GM23338 (cell line): ENCODE measurements around the gene NTPCR. TPM values are rescaled to one million over a fixed set of nuclear protein-coding genes. Genes with fewer than 3 reads are reported as not detected.

Source experiments
- ATAC-seq: fragments of 200-7000 bp; cut with Tn5 transposase; 3 replicates; pipeline ENCODE4 v1.9.1; 2020
- DNase-seq: peaks from one replicate; pipeline ENCODE4 v3.0.0-alpha.2; 2015; ENCODE audit warnings: low spot score
- H2AFZ ChIP-seq: fragments of 200-600 bp; sonication (generic); 2 replicates; pipeline ENCODE4 v1.8.0; 2016; ENCODE audit warnings: antibody characterized with exemption, mild to moderate bottlenecking, moderate library complexity
- H3F3A ChIP-seq: fragments of 200-600 bp; sonication (generic); replicated peaks from 2 replicates; pipeline ENCODE4 v1.8.0; 2017; ENCODE audit warnings: antibody characterized with exemption, mixed run types, low read depth
- H3K27ac ChIP-seq: fragments of 200-600 bp; sonication (generic); 2 replicates; pipeline ENCODE4 v1.6.1; 2016; ENCODE audit warnings: low read depth
- H3K27me3 ChIP-seq: fragments of 200-600 bp; sonication (generic); 2 replicates; pipeline ENCODE4 v1.8.0; 2016; ENCODE audit warnings: mild to moderate bottlenecking, mixed run types, moderate library complexity; ENCODE audit not compliant: insufficient read depth
- H3K36me3 ChIP-seq: fragments of 200-600 bp; sonication (generic); 2 replicates; pipeline ENCODE4 v1.8.0; 2016; ENCODE audit warnings: mild to moderate bottlenecking; ENCODE audit not compliant: insufficient read depth
- H3K4me1 ChIP-seq: fragments of 200-600 bp; sonication (generic); 2 replicates; pipeline ENCODE4 v1.8.0; 2016; ENCODE audit warnings: mild to moderate bottlenecking, moderate library complexity; ENCODE audit not compliant: insufficient read depth
- H3K4me2 ChIP-seq: fragments of 200-600 bp; sonication (generic); 2 replicates; pipeline ENCODE4 v1.7.1; 2017; ENCODE audit warnings: mixed run types
- H3K4me3 ChIP-seq: fragments of 200-600 bp; sonication (generic); 2 replicates; pipeline ENCODE4 v1.6.1; 2016; ENCODE audit warnings: mixed run types
- H3K79me2 ChIP-seq: fragments of 200-600 bp; sonication (generic); replicated peaks from 2 replicates; pipeline ENCODE4 v1.8.0; 2017; ENCODE audit warnings: mild to moderate bottlenecking; ENCODE audit not compliant: insufficient read depth
- H3K9me2 ChIP-seq: fragments of 200-600 bp; sonication (generic); 2 replicates; pipeline ENCODE4 v1.8.0; 2017; ENCODE audit not compliant: insufficient read depth
- H4K20me1 ChIP-seq: fragments of 200-600 bp; sonication (generic); replicated peaks from 2 replicates; pipeline ENCODE4 v1.8.0; 2017; ENCODE audit warnings: mild to moderate bottlenecking; ENCODE audit not compliant: insufficient read depth
- H3K27ac Mint-ChIP-seq: 2 replicates; pipeline ENCODE4 v1.8.0; 2020; ENCODE audit warnings: inconsistent platforms, mild to moderate bottlenecking, moderate library complexity, mixed read lengths
- H3K27me3 Mint-ChIP-seq: 3 replicates; pipeline ENCODE4 v1.8.0; 2022; ENCODE audit warnings: low read depth, mild to moderate bottlenecking, moderate library complexity, mixed read lengths, inconsistent platforms; ENCODE audit not compliant: insufficient read depth, poor library complexity
- H3K36me3 Mint-ChIP-seq: 3 replicates; pipeline ENCODE4 v1.8.0; 2021; ENCODE audit warnings: low read depth, mild to moderate bottlenecking, inconsistent platforms, moderate library complexity, mixed read lengths
- H3K4me1 Mint-ChIP-seq: 3 replicates; pipeline ENCODE4 v1.8.0; 2020; ENCODE audit warnings: mild to moderate bottlenecking, inconsistent platforms, mixed read lengths
- H3K4me3 Mint-ChIP-seq: 3 replicates; pipeline ENCODE4 v1.8.0; 2021; ENCODE audit warnings: moderate library complexity, mild to moderate bottlenecking, inconsistent platforms, mixed read lengths
- H3K9me3 Mint-ChIP-seq: 3 replicates; pipeline ENCODE4 v1.8.0; 2020; ENCODE audit warnings: moderate library complexity, mild to moderate bottlenecking, inconsistent platforms, mixed read lengths
- CREB1 ChIP-seq: fragments of 250-450 bp; sonication (Bioruptor Pico); IDR thresholded peaks from 2 replicates; pipeline ENCODE4 v1.5.0; 2020; ENCODE audit warnings: low read depth, mild to moderate bottlenecking, moderate library complexity
- CTCF ChIP-seq, 2 experiments: fragments of 200-600 bp in 1 of 2; sonication (generic) in 1 of 2; conservative IDR thresholded peaks; 2 replicates each; pipeline versions ENCODE4 v1.5.1 to v1.6.1; 2016 to 2017; ENCODE audit warnings: antibody characterized with exemption in 2 of 2, low read depth in 2 of 2, mild to moderate bottlenecking in 2 of 2, moderate library complexity in 1 of 2
- EZH2 ChIP-seq: fragments of 200-600 bp; sonication (generic); IDR thresholded peaks from one replicate; pipeline ENCODE4 v1.8.0; 2017; ENCODE audit warnings: antibody characterized with exemption, mild to moderate bottlenecking, low read depth; ENCODE audit not compliant: unreplicated experiment
- EZH2phosphoT487 ChIP-seq: fragments of 200-600 bp; sonication (generic); IDR thresholded peaks from one replicate; pipeline ENCODE4 v1.8.1; 2018; ENCODE audit warnings: antibody characterized with exemption; ENCODE audit not compliant: unreplicated experiment
- JUNB ChIP-seq: IDR thresholded peaks from one replicate; pipeline ENCODE4 v1.6.1; 2016; ENCODE audit warnings: antibody characterized with exemption; ENCODE audit not compliant: unreplicated experiment
- NANOG ChIP-seq: IDR thresholded peaks from 2 replicates; pipeline ENCODE4 v1.6.1; 2016; ENCODE audit warnings: antibody characterized with exemption, borderline replicate concordance
- POLR2AphosphoS5 ChIP-seq: IDR thresholded peaks from 2 replicates; pipeline ENCODE4 v1.6.1; 2016; ENCODE audit warnings: antibody characterized with exemption, low read depth
- STAT1 ChIP-seq: IDR thresholded peaks from one replicate; pipeline ENCODE4 v1.6.1; 2016; ENCODE audit warnings: antibody characterized with exemption; ENCODE audit not compliant: unreplicated experiment
- ZNF114 ChIP-seq: fragments of 250-450 bp; sonication (Bioruptor Pico); IDR thresholded peaks from 2 replicates; pipeline ENCODE4 v1.5.0; 2020; ENCODE audit warnings: mild to moderate bottlenecking, moderate library complexity
- polyA plus RNA-seq: library from polyadenylated mRNA; unstranded; fragments of >200 nt; fragmentation: Nextera tagmentation; extraction: Ambion mirVana; gene quantifications from 2 replicates; pipeline ENCODE4 v1.2.1, GENCODE V29; 2016
- total RNA-seq: library from RNA; depleted of rRNA; stranded (reverse); fragments of >200 nt; shearing (Covaris generic); gene quantifications from 2 replicates; pipeline ENCODE4 v1.2.3, GENCODE V29; 2014
- TF ChIP-seq, protein P1 (sequence below): IDR thresholded peaks from one replicate; pipeline ENCODE4 v1.6.1; 2018; ENCODE audit warnings: antibody characterized with exemption; ENCODE audit not compliant: unreplicated experiment

Gene NTPCR
- total and polyA plus RNA-seq, 2 experiments from 2014 or later, result 64.1 to 150 TPM

- TF ChIP-seq CTCF (conservative IDR thresholded peaks at IDR 0.05; ENCODE audit: low read depth in 2 of 2) (no peak), POLR2AphosphoS5 (no peak), ZNF114 (CRISPR knock-in tag) (no peak)
- TF ChIP-seq, protein P1, sequence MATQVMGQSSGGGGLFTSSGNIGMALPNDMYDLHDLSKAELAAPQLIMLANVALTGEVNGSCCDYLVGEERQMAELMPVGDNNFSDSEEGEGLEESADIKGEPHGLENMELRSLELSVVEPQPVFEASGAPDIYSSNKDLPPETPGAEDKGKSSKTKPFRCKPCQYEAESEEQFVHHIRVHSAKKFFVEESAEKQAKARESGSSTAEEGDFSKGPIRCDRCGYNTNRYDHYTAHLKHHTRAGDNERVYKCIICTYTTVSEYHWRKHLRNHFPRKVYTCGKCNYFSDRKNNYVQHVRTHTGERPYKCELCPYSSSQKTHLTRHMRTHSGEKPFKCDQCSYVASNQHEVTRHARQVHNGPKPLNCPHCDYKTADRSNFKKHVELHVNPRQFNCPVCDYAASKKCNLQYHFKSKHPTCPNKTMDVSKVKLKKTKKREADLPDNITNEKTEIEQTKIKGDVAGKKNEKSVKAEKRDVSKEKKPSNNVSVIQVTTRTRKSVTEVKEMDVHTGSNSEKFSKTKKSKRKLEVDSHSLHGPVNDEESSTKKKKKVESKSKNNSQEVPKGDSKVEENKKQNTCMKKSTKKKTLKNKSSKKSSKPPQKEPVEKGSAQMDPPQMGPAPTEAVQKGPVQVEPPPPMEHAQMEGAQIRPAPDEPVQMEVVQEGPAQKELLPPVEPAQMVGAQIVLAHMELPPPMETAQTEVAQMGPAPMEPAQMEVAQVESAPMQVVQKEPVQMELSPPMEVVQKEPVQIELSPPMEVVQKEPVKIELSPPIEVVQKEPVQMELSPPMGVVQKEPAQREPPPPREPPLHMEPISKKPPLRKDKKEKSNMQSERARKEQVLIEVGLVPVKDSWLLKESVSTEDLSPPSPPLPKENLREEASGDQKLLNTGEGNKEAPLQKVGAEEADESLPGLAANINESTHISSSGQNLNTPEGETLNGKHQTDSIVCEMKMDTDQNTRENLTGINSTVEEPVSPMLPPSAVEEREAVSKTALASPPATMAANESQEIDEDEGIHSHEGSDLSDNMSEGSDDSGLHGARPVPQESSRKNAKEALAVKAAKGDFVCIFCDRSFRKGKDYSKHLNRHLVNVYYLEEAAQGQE, result no peak
Measured at GRCh38 chr1:232992227-232992626, 41.8 kb downstream of the NTPCR start (continued).

- H3K27ac Mint-ChIP-seq, result no peak overlapping the region
- H3K79me2 ChIP-seq, result no peaks in the 10 kb centered on the region
- no peak for ATAC-seq
- no peak overlapping the region for H3K4me2 ChIP-seq
- no peaks in the 10 kb centered on the region for H4K20me1 ChIP-seq
- H3K4me1 Mint-ChIP-seq, result no peaks in the 10 kb centered on the region
- peaks cover 14% of the 10 kb centered on the region for H3K27me3 Mint-ChIP-seq
- H2AFZ ChIP-seq, result no peak overlapping the region
- DNase-seq, result no peak
- H3F3A ChIP-seq, result no peaks in the 10 kb centered on the region
- H3K4me3 Mint-ChIP-seq, result no peak overlapping the region
- peaks cover 32% of the 10 kb centered on the region for H3K36me3 ChIP-seq
- no peak overlapping the region for H3K4me3 ChIP-seq
- no peaks in the 10 kb centered on the region for H3K9me2 ChIP-seq
- H3K27ac ChIP-seq, result no peak overlapping the region
- H3K4me1 ChIP-seq, result no peaks in the 10 kb centered on the region
- H3K36me3 Mint-ChIP-seq, result peaks cover 89% of the 10 kb centered on the region
- peaks cover 33% of the 10 kb centered on the region for H3K9me3 Mint-ChIP-seq
- H3K27me3 ChIP-seq, result no peaks in the 10 kb centered on the region
- TF ChIP-seq, protein P1, result no peak
- TF ChIP-seq EZH2, result no peak
- TF ChIP-seq EZH2phosphoT487, result no peak
- no peak for TF ChIP-seq CTCF (conservative IDR thresholded peaks at IDR 0.05; ENCODE audit: low read depth in 2 of 2)
- no peak for TF ChIP-seq CREB1 (CRISPR knock-in tag)
- TF ChIP-seq ZNF114 (CRISPR knock-in tag), result no peak
- TF ChIP-seq JUNB, result no peak
- no peak for TF ChIP-seq STAT1
- no peak for TF ChIP-seq NANOG
Measured at GRCh38 chr1:232993555-232993954, 43.1 kb downstream of the NTPCR start.
